GM10847 (cell line): ENCODE data around the gene TMOD1.

ENCODE experiments used
- POLR2A ChIP-seq: IDR thresholded peaks from 2 replicates; pipeline ENCODE4 v1.6.1; 2011; ENCODE audit not compliant: insufficient read length; ENCODE audit errors: extremely low read depth

The TMOD1 gene

GRCh38 chr9:97623946-97624345, 122.5 kb downstream of the TMOD1 start:
- TF ChIP-seq POLR2A, result no peak

GRCh38 chr9:97625620-97626019, 124.2 kb downstream of the TMOD1 start:
- TF ChIP-seq POLR2A, result no peak

GRCh38 chr9:97627624-97628023, 126.2 kb downstream of the TMOD1 start:
- TF ChIP-seq POLR2A, result no peak

GRCh38 chr9:97628668-97629067, 127.2 kb downstream of the TMOD1 start:
- TF ChIP-seq POLR2A, result no peak

- TF ChIP-seq POLR2A, result no peak
These were observed 127.7 kb downstream of the TMOD1 start for GRCh38 chr9:97629156-97629555.

- no peak for TF ChIP-seq POLR2A
These were observed 129.1 kb downstream of the TMOD1 start for GRCh38 chr9:97630591-97630990.

- TF ChIP-seq POLR2A, result no peak
These were observed 130.9 kb downstream of the TMOD1 start for GRCh38 chr9:97632248-97632984.

- TF ChIP-seq POLR2A, result peak; percentile 89
These were observed 131.8 kb downstream of the TMOD1 start, which contains the start of the genes NCBP1 and TSTD2 for GRCh38 chr9:97632985-97633858. NCBP1 (plus strand) TSS chr9:97633821; CDS start chr9:97633882, 61 bp downstream. TSTD2 (minus strand) TSS chr9:97633368; CDS start chr9:97627562, 5,806 bp downstream.

GRCh38 chr9:97633859-97634490, 132.5 kb downstream of the TMOD1 start:
- TF ChIP-seq POLR2A, result no peak

GRCh38 chr9:97635026-97635425, 133.6 kb downstream of the TMOD1 start:
- TF ChIP-seq POLR2A, result no peak

GRCh38 chr9:97636903-97637302, 135.4 kb downstream of the TMOD1 start:
- no peak for TF ChIP-seq POLR2A

- no peak for TF ChIP-seq POLR2A
These were observed 137.2 kb downstream of the TMOD1 start for GRCh38 chr9:97638666-97639065.

- TF ChIP-seq POLR2A, result no peak
These were observed 138.9 kb downstream of the TMOD1 start for GRCh38 chr9:97640325-97640724.

GRCh38 chr9:97645720-97646119, 144.3 kb downstream of the TMOD1 start:
- no peak for TF ChIP-seq POLR2A

GRCh38 chr9:97647996-97648395, 146.5 kb downstream of the TMOD1 start:
- TF ChIP-seq POLR2A, result no peak
